LNCaP clone FGC (cell line): ENCODE data around the gene ZNF688.

Source experiments
- DNase-seq: peaks from one replicate; pipeline ENCODE4 v3.0.0-alpha.2; 2011; ENCODE audit warnings: low read depth
- H3K4me3 ChIP-seq: 2 replicates; pipeline ENCODE4 v1.5.1; 2011; ENCODE audit warnings: mild to moderate bottlenecking, low read depth, low read length, control low read depth
- TF ChIP-seq, protein P1 (sequence below): IDR thresholded peaks from 2 replicates; pipeline ENCODE4 v1.5.1; 2012; ENCODE audit warnings: mild to moderate bottlenecking; ENCODE audit not compliant: control insufficient read depth, insufficient read depth; ENCODE audit errors: extremely low read depth

The ZNF688 gene

GRCh38 chr16:30530163-30531037, 41.1 kb downstream of the ZNF688 start:
- TF ChIP-seq, protein P1, sequence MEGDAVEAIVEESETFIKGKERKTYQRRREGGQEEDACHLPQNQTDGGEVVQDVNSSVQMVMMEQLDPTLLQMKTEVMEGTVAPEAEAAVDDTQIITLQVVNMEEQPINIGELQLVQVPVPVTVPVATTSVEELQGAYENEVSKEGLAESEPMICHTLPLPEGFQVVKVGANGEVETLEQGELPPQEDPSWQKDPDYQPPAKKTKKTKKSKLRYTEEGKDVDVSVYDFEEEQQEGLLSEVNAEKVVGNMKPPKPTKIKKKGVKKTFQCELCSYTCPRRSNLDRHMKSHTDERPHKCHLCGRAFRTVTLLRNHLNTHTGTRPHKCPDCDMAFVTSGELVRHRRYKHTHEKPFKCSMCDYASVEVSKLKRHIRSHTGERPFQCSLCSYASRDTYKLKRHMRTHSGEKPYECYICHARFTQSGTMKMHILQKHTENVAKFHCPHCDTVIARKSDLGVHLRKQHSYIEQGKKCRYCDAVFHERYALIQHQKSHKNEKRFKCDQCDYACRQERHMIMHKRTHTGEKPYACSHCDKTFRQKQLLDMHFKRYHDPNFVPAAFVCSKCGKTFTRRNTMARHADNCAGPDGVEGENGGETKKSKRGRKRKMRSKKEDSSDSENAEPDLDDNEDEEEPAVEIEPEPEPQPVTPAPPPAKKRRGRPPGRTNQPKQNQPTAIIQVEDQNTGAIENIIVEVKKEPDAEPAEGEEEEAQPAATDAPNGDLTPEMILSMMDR: no peak
- no peak for DNase-seq
- H3K4me3 ChIP-seq: no peak overlapping the region

DNA sequence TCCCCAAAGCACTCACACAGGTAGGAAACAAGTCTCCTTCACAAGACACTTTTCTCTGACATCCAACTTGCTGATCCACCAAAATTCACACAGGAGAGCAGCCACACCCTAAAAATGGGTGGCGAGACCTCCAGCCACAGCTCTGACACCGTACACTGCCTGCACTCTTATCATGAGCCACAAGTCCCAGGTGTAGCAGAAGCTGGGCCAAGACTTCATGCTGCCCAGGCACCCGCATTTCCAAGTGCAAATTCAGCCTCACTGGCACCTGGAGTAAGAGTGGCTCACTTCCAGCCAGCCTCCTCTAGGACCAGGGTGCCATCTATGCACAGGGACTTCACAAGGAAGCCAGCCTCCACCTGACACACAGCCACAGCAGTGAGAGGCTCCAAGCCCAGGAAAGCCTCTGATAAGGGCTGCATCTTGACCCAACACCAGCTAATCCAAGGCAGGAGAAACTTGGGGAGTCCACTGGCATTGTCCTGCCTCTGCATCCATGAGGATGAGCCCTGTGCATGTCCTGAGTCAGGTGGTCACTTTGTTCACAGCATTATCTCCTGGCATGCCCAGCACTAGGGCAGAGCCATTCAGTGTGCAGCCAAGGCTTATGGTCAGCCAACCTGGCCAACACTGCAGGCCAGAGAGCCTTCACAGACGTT, 42.6 kb downstream of the ZNF688 start:
- no peak for DNase-seq
- H3K4me3 ChIP-seq: no peak overlapping the region
- TF ChIP-seq, protein P1: no peak

DNA sequence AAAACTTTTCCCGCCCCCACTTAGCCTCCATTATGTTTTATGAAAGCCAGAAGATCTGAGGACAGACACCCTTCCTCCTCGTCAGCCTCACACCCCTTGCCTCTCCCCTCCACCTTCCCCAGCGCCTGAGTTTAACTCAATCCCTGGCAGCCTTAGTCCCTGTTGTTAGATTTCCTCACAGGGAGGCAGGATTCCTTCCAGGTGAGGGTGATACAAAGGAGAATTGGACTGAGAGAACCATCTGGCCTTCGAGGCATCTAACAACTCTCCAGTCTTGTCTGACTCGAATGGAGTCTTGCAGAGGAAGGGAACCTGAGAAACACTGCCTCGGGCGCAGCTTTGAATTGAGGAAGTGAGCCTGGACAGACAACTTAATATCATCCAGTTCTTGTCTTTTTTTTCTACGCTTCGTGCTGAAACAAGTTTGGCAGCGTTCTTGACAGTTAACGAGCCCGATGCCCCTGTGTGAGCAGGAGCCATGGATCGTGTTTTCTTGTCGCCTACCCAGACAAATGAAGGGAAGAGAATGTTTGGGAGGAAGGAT, 43.8 kb downstream of the ZNF688 start:
- peak; percentile 61 for DNase-seq
- TF ChIP-seq, protein P1: no peak
- peak overlapping the region; percentile 74 for H3K4me3 ChIP-seq

DNA sequence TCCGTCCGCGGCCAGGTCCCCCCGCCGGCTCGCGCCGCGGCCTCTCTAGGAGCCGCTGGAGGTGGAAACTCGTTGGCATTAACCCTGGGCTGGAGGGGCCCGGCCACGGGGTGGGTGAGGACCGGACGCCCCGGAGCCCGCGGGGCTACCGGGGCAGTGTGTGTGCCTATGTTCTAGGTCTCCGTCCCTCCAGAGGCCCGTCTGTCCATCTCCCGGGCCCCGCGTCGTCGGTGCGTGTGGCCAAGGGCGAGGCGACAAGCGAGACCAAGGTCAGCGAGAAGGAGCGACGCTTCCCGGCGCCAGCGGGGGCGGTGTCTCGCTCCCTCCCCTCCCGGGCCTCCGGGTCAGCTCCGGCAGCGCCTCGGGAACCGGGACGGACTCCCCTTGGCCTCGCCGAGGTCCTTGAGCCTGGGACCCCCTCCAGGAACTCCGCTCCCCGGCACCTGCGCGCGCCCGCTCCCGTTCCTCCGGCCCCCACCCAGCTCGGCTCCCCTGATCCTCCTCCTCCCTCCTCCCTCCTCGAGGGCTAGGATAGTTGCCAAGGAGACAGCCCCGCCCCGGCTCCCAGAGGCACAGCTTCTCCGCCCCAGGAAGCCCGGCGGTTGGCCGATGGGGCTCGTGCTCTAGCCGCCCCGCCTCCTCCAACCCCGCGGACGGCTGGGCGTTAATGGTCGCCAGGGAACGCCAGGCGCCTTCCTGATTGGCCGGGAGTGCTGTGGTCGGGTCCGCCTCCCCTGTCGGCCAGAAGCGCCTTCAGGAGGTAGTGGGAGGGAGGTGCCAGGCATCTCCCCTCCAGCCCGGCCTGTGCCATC, 44.5 kb downstream of the ZNF688 start:
- TF ChIP-seq, protein P1: 0 out of 2 replicates have a peak, but pooled peaks have one; percentile 17
- H3K4me3 ChIP-seq: peak overlapping the region; percentile 74
- peak; percentile 93 for DNase-seq

DNA sequence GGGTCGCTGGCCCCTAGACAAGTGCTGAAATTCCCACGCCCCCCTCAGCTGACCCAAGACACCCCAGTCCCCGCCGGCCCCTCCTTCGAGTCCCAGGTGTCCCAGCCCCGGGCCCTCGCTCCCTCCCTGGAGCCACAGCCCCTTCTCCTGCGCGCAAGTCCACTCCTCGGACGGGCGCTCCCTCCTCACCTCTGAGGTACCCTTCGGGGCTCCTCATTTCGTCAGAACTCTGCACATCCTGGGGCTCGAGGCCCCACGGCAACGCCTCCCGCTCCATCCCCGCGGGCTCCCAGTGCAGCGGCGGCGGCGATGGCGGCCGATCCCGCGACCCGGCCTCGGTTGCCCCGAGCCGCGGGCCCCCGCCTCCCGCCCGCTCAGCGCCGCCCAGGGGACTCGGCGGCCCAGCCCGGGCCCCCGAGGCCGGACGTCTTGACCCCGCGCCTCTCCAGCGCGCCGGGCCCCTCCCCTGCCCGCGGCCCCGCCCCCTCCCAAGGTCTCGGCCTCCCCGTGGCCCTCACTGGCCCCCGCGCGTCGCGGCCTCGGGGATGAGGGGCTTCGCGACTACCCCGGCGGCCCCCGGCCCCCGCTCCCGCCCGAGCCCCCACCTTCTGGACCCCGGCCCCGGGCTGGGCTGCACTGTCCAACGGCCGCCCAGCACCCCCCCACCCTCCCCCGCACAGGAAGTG, 45.2 kb downstream of the ZNF688 start, which contains the start of gene ZNF768:
Gene ZNF768, minus strand, starts transcription at position 430 of the 686 bp plus-strand sequence. Its CDS starts 153 bp downstream, at position 277.
- no peak for DNase-seq
- peak within 1 kb of the TSS; percentile 74 for H3K4me3 ChIP-seq

More for the DNA sequence above, 45.2 kb downstream of the ZNF688 start, which contains the start of gene ZNF768:
- TF ChIP-seq, protein P1: no peak
